ENCODE measurements around the gene MICU1.

DNA sequence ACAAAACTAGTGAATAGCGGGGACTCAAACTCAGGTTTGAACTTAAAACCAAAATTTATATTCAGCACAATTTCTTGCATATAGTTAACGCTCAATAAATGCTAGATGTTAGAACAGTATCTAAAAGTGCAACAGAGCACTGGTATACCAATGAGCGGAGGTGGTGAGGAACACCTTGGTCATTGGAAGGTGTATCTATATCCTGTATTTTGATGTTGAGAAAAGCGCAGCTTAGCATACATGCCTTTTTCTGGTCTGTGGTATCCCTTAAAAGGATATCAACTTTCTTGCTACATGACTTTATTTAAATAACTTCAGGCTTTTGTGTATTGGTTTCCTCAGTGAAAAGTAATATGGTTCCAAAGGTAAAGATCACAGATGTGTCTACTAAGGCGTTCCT, 237.8 kb downstream of the MICU1 start:
- TF ChIP-seq, protein P1, sequence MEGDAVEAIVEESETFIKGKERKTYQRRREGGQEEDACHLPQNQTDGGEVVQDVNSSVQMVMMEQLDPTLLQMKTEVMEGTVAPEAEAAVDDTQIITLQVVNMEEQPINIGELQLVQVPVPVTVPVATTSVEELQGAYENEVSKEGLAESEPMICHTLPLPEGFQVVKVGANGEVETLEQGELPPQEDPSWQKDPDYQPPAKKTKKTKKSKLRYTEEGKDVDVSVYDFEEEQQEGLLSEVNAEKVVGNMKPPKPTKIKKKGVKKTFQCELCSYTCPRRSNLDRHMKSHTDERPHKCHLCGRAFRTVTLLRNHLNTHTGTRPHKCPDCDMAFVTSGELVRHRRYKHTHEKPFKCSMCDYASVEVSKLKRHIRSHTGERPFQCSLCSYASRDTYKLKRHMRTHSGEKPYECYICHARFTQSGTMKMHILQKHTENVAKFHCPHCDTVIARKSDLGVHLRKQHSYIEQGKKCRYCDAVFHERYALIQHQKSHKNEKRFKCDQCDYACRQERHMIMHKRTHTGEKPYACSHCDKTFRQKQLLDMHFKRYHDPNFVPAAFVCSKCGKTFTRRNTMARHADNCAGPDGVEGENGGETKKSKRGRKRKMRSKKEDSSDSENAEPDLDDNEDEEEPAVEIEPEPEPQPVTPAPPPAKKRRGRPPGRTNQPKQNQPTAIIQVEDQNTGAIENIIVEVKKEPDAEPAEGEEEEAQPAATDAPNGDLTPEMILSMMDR (IDR thresholded peaks at IDR 0.05): no peak
- TF ChIP-seq POLR2AphosphoS5 (IDR thresholded peaks at IDR 0.05) (no peak), POLR2A (IDR thresholded peaks at IDR 0.05) (no peak)

All from upper lobe of left lung (tissue), 4 donors.